Measurements from ENCODE around the gene CCDC17. TPM values are rescaled to one million over a fixed set of nuclear protein-coding genes. Genes with fewer than 3 reads are reported as not detected.

CCDC17 gene
- total RNA-seq, 4 donors from 2014 or later, result 5.0 to 17.3 (median 15.7) TPM

- Histone ChIP-seq H3K4me1 (no peaks in the 10 kb centered on the region), H3K27ac (no peak overlapping the region), H3K27me3 (no peaks in the 10 kb centered on the region), H3K4me3 (no peak overlapping the region), H3K9me3 (no peaks in the 10 kb centered on the region), H3K36me3 (peaks cover 0 to 25% (median 0%) of the 10 kb centered on the region in 3 donors)
- TF ChIP-seq POLR2A (IDR thresholded peaks at IDR 0.05), result no peak
- no peak for TF ChIP-seq CTCF (IDR thresholded peaks at IDR 0.05)
- peak in 2 of 3 donors; percentile 3 to 35 for DNase-seq
These were observed 50.5 kb downstream of the CCDC17 start for GRCh38 chr1:45573231-45573804.

GRCh38 chr1:45570631-45571030 lies 53.2 kb downstream of the CCDC17 start:
- Histone ChIP-seq H3K27ac (no peak overlapping the region), H3K27me3 (no peaks in the 10 kb centered on the region), H3K9me3 (no peaks in the 10 kb centered on the region), H3K36me3 (peaks cover 0 to 52% (median 0%) of the 10 kb centered on the region in 3 donors), H3K4me3 (no peak overlapping the region), H3K4me1 (no peaks in the 10 kb centered on the region)
- TF ChIP-seq POLR2A (IDR thresholded peaks at IDR 0.05) (no peak), CTCF (IDR thresholded peaks at IDR 0.05) (no peak)
- DNase-seq, result no peak

Small RNAs within 50 kb of the gene (small RNA-seq; reads per million reads assigned to genes)
- gene AL355480.1 (0 reads per million in 2 donors), gene AL355480.2 (0 reads per million in 2 donors), gene AL355480.3 (0 reads per million in 2 donors), gene AL355480.4 (0 reads per million in 2 donors)

Other genes starting within 250 kb of the CCDC17 start
- 10 to 100 TPM; 16.5 to 30.5 (median 23.2) TPM for gene TESK2, start 132.9 kb downstream of the CCDC17 start, total RNA-seq
- 1 to 10 TPM in 2 of 4 donors, under 1 TPM in 1, not detected in 1; 0.94 to 3.7 (median 1.7) TPM for gene CCDC163, start 124.0 kb downstream of the CCDC17 start, total RNA-seq
- 1 to 10 TPM; 2.5 to 5.1 (median 3.4) TPM for gene MMACHC, start 123.8 kb downstream of the CCDC17 start, total RNA-seq
- gene PRDX1, start 102.2 kb downstream of the CCDC17 start, total RNA-seq, result 100 to 1,000 TPM; 214 to 501 (median 292) TPM
- 100 to 1,000 TPM; 161 to 305 (median 201) TPM for gene AKR1A1, start 73.2 kb downstream of the CCDC17 start, total RNA-seq
- 100 to 1,000 TPM in 1 of 4 donors, 10 to 100 TPM in 3; 31.3 to 194 (median 63.8) TPM for gene NASP, start 40.0 kb downstream of the CCDC17 start, total RNA-seq
- 100 to 1,000 TPM; 161 to 258 (median 238) TPM for gene GPBP1L1, start 62.5 kb upstream of the CCDC17 start, total RNA-seq
- 10 to 100 TPM in 3 of 4 donors, 1 to 10 TPM in 1; 6.6 to 27.5 (median 22.8) TPM for gene TMEM69, start 64.1 kb upstream of the CCDC17 start, total RNA-seq
- gene IPP, start 126.6 kb upstream of the CCDC17 start, total RNA-seq, result 10 to 100 TPM in 3 of 4 donors, 1 to 10 TPM in 1; 8.9 to 17.2 (median 12.1) TPM
- gene MAST2, start 179.6 kb upstream of the CCDC17 start, total RNA-seq, result 100 to 1,000 TPM in 3 of 4 donors, 10 to 100 TPM in 1; 75.9 to 249 (median 134) TPM

All from Peyer's patch (tissue), 4 donors.